Esophagus muscularis mucosa (tissue), 3 donors: ENCODE measurements around the gene ZNF787.

ENCODE experiments used
- CTCF ChIP-seq, 3 experiments: fragments of 200-600 bp in 2 of 3; fragments of 450-650 bp in 1 of 3; sonication (generic) in 2 of 3; IDR thresholded peaks; one replicate each; pipeline ENCODE4 v1.5.1; 2017 to 2019; ENCODE audit warnings: antibody characterized with exemption in 3 of 3, mild to moderate bottlenecking in 2 of 3, moderate library complexity in 1 of 3
- POLR2A ChIP-seq: fragments of 450-650 bp; IDR thresholded peaks from one replicate; pipeline ENCODE4 v1.6.1; 2017; ENCODE audit warnings: antibody characterized with exemption, moderate library complexity, mild to moderate bottlenecking, low read depth

- peak; percentile 79 to 91 (median 81) for TF ChIP-seq CTCF (IDR thresholded peaks at IDR 0.05)
- no peak for TF ChIP-seq POLR2A
These were observed 54.7 kb downstream of the ZNF787 start for GRCh38 chr19:56066152-56067023.
